DOHH2 (cell line): ENCODE measurements around the gene ALK.

Experiments
- EZH2phosphoT487 ChIP-seq: fragments of 200-600 bp; sonication (generic); IDR thresholded peaks from 2 replicates; pipeline ENCODE4 v1.6.1; 2017; ENCODE audit warnings: borderline replicate concordance, mild to moderate bottlenecking, antibody characterized with exemption, low read length, moderate library complexity, mixed read lengths
- TF ChIP-seq, protein P1 (sequence below): fragments of 200-600 bp; sonication (generic); IDR thresholded peaks from one replicate; pipeline ENCODE4 v1.5.1; 2014; ENCODE audit warnings: antibody characterized with exemption, mild to moderate bottlenecking, low read depth, low read length; ENCODE audit not compliant: poor library complexity, severe bottlenecking

DNA sequence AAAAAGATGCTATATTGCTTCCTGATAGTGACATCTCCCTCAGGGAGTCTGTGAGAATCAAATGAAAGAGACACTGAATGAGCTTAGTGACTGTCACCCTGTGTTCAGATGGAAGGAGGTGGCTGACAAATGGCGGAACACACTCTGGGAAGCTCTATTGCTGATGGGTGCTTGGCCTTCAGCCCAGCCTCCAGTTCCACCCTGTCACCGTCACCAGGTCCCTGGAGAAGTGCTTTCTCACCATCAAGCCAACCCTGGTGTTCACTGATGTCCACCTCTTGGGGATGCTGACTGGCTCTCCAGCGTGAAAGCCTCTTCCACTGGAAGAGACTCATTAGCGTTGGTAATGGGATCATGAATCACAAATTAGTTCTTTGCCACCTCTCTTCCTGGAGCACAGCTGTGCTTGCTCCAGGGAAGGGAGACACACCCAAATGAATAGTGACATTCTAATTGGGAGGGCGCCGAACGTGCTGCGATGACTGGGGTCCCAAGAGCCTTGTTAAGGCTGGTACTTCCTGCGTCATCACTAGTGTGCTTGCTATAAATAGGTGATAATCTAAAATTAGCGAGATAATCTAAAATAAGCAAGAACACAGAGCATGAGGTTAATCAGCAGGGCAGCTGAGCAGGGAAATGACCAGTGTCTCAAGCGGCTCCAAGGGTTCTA, 652.2 kb downstream of the ALK start:
- TF ChIP-seq, protein P1, sequence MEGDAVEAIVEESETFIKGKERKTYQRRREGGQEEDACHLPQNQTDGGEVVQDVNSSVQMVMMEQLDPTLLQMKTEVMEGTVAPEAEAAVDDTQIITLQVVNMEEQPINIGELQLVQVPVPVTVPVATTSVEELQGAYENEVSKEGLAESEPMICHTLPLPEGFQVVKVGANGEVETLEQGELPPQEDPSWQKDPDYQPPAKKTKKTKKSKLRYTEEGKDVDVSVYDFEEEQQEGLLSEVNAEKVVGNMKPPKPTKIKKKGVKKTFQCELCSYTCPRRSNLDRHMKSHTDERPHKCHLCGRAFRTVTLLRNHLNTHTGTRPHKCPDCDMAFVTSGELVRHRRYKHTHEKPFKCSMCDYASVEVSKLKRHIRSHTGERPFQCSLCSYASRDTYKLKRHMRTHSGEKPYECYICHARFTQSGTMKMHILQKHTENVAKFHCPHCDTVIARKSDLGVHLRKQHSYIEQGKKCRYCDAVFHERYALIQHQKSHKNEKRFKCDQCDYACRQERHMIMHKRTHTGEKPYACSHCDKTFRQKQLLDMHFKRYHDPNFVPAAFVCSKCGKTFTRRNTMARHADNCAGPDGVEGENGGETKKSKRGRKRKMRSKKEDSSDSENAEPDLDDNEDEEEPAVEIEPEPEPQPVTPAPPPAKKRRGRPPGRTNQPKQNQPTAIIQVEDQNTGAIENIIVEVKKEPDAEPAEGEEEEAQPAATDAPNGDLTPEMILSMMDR = no peak
- TF ChIP-seq EZH2phosphoT487 = no peak
